Activated naive CD4-positive, alpha-beta T cell treated with anti-CD3 and anti-CD28 coated beads, Interleukin-2, amount 10 ng/mL, durations not matched to agents 5 hours and 36 hours (primary cell): ENCODE results near the gene GRID2. TPM values are rescaled to one million over a fixed set of nuclear protein-coding genes. Genes with fewer than 3 reads are reported as not detected.

Source experiments
- total RNA-seq, 2 experiments: library from RNA; stranded (reverse); gene quantifications; one replicate each; pipeline ENCODE4 v1.2.3, GENCODE V29; 2021

The GRID2 gene
- total RNA-seq: not detected

GRCh38 chr4:92303621-92304027 lies at the start of gene GRID2:
TSS of gene GRID2 (plus strand) at chr4:92303966.

